H1 (cell line): ENCODE measurements around the gene SPAG17. TPM values are rescaled to one million over a fixed set of nuclear protein-coding genes. Genes with fewer than 3 reads are reported as not detected.

Source experiments
- CTCF ChIA-PET: fragments of 300-600 bp; sonication (Branson Sonifier 250); formaldehyde crosslinking; loops from one replicate; lab custom pipeline; 2021; ENCODE audit not compliant: partially characterized antibody; lab: Charles Lee
- POLR2A ChIA-PET: fragments of 300-600 bp; sonication (Branson Sonifier 250); formaldehyde crosslinking; loops from one replicate; lab custom pipeline; 2021; ENCODE audit warnings: inconsistent platforms; ENCODE audit not compliant: partially characterized antibody; lab: Charles Lee
- DNase-seq, 2 experiments: peaks; one replicate each; pipeline versions ENCODE4 v3.0.0 to v3.0.0-alpha.2; 2010 to 2022; ENCODE audit warnings: low spot score in 2 of 2, low read depth in 1 of 2, mixed read lengths in 1 of 2
- FAIRE-seq: peaks from 2 replicates; lab custom pipeline; 2011; peaks lifted over from hg19 to GRCh38; lab: Jason Lieb, UNC
- H2AFZ ChIP-seq: 2 replicates; pipeline ENCODE4 v1.8.1; 2012; ENCODE audit warnings: low read length, inconsistent platforms
- H2AK5ac ChIP-seq: 2 replicates; pipeline ENCODE4 v1.6.1; 2013; ENCODE audit warnings: low read depth, low read length
- H2BK120ac ChIP-seq: replicated peaks from 2 replicates; pipeline ENCODE3; 2013; ENCODE audit warnings: low read depth, low read length, inconsistent platforms
- H2BK12ac ChIP-seq: 2 replicates; pipeline ENCODE4 v1.6.1; 2013; ENCODE audit warnings: low read depth, low read length
- H2BK15ac ChIP-seq: 2 replicates; pipeline ENCODE4 v1.6.1; 2013; ENCODE audit warnings: low read length
- H2BK20ac ChIP-seq: 2 replicates; pipeline ENCODE4 v1.6.1; 2013; ENCODE audit warnings: low read length
- H2BK5ac ChIP-seq: 2 replicates; pipeline ENCODE4 v1.6.1; 2013; ENCODE audit warnings: low read depth, low read length
- H3K14ac ChIP-seq: 2 replicates; pipeline ENCODE4 v1.6.1; 2013; ENCODE audit warnings: inconsistent platforms; ENCODE audit not compliant: insufficient read length
- H3K18ac ChIP-seq: 2 replicates; pipeline ENCODE4 v1.6.1; 2013; ENCODE audit warnings: low read length; ENCODE audit errors: extremely low read depth
- H3K23ac ChIP-seq: 2 replicates; pipeline ENCODE4 v1.6.1; 2013; ENCODE audit warnings: inconsistent platforms; ENCODE audit not compliant: insufficient read length
- H3K23me2 ChIP-seq: 2 replicates; pipeline ENCODE4 v1.6.1; 2013; ENCODE audit warnings: low read depth, low read length
- H3K27ac ChIP-seq: 2 replicates; pipeline ENCODE4 v1.6.1; 2011; ENCODE audit warnings: low read depth, low read length, inconsistent platforms
- H3K27me3 ChIP-seq, 4 experiments: replicated peaks in 1 of 4; 1 replicate in 1 of 4; 2 replicates in 3 of 4; pipeline versions ENCODE4 v1.6.1 to v1.8.1; 2011 to 2013; ENCODE audit warnings: low read length in 3 of 4, mild to moderate bottlenecking in 3 of 4, inconsistent platforms in 2 of 4, mixed read lengths in 2 of 4, moderate library complexity in 1 of 4; ENCODE audit not compliant: control insufficient read depth in 3 of 4, insufficient read depth in 3 of 4; ENCODE audit errors: extremely low read depth in 1 of 4
- H3K36me3 ChIP-seq, 4 experiments: 2 replicates each; pipeline versions ENCODE4 v1.6.1 to v1.8.1; 2011 to 2013; ENCODE audit warnings: mild to moderate bottlenecking in 4 of 4, low read length in 3 of 4, moderate library complexity in 2 of 4, control low read depth in 1 of 4, inconsistent platforms in 1 of 4; ENCODE audit not compliant: insufficient read depth in 4 of 4, control insufficient read depth in 2 of 4
- H3K4ac ChIP-seq: replicated peaks from 2 replicates; pipeline ENCODE3; 2013; ENCODE audit warnings: low read length, low read depth, mixed read lengths, inconsistent platforms; ENCODE audit not compliant: insufficient read length
- H3K4me1 ChIP-seq, 4 experiments: replicated peaks in 1 of 4; 1 replicate in 1 of 4; 2 replicates in 3 of 4; pipeline versions ENCODE4 v1.6.1 to v1.8.1; 2011 to 2013; ENCODE audit warnings: low read length in 3 of 4, inconsistent platforms in 2 of 4, mixed read lengths in 1 of 4; ENCODE audit not compliant: insufficient read depth in 4 of 4, control insufficient read depth in 3 of 4
- H3K4me2 ChIP-seq, 2 experiments: 2 replicates each; pipeline versions ENCODE4 v1.6.1 to v1.8.1; 2011 to 2013; ENCODE audit warnings: low read depth in 2 of 2, low read length in 2 of 2, control low read depth in 1 of 2, inconsistent platforms in 1 of 2, mild to moderate bottlenecking in 1 of 2; ENCODE audit not compliant: insufficient read depth in 1 of 2
- H3K4me3 ChIP-seq, 4 experiments: fragments of 200-600, 300-600 bp in 1 of 4; sonication (generic), shearing (Covaris generic), sonication (Bioruptor Twin) in 1 of 4; 2 replicates each; pipeline versions ENCODE4 v1.5.1 to v1.8.1; 2011 to 2016; ENCODE audit warnings: low read length in 4 of 4, low read depth in 3 of 4, control low read depth in 2 of 4, inconsistent platforms in 2 of 4, mild to moderate bottlenecking in 2 of 4, mixed read lengths in 1 of 4, moderate library complexity in 1 of 4; ENCODE audit not compliant: insufficient read depth in 2 of 4; ENCODE audit errors: extremely low read depth in 1 of 4
- H3K56ac ChIP-seq: replicated peaks from 2 replicates; pipeline ENCODE3; 2013; ENCODE audit warnings: low read depth, mild to moderate bottlenecking, mixed read lengths, low read length, inconsistent platforms; ENCODE audit not compliant: insufficient read length
- H3K79me1 ChIP-seq: 2 replicates; pipeline ENCODE4 v1.6.1; 2013; ENCODE audit warnings: low read depth, low read length, control low read depth
- H3K79me2 ChIP-seq, 2 experiments: 2 replicates each; pipeline versions ENCODE4 v1.6.1 to v1.8.1; 2012 to 2013; ENCODE audit warnings: low read length in 2 of 2, mild to moderate bottlenecking in 2 of 2, inconsistent platforms in 1 of 2; ENCODE audit not compliant: insufficient read depth in 2 of 2, control insufficient read depth in 1 of 2
- H3K9ac ChIP-seq, 4 experiments: replicated peaks in 1 of 4; 1 replicate in 1 of 4; 2 replicates in 3 of 4; pipeline versions ENCODE4 v1.6.1 to v1.8.1; 2011 to 2013; ENCODE audit warnings: low read depth in 3 of 4, low read length in 3 of 4, control low read depth in 2 of 4, mild to moderate bottlenecking in 2 of 4, moderate library complexity in 2 of 4, inconsistent platforms in 1 of 4; ENCODE audit errors: extremely low read depth in 1 of 4
- H3K9me3 ChIP-seq, 2 experiments: 2 replicates each; pipeline versions ENCODE4 v1.6.1 to v1.8.1; 2012 to 2013; ENCODE audit warnings: mild to moderate bottlenecking in 2 of 2, moderate library complexity in 2 of 2, control low read depth in 1 of 2, inconsistent platforms in 1 of 2, low read depth in 1 of 2, low read length in 1 of 2, mixed read lengths in 1 of 2; ENCODE audit not compliant: insufficient read depth in 2 of 2
- H4K20me1 ChIP-seq, 2 experiments: replicated peaks in 1 of 2; 2 replicates each; pipeline versions ENCODE3 to v1.8.1; 2011 to 2013; ENCODE audit warnings: inconsistent platforms in 2 of 2, low read length in 2 of 2, mild to moderate bottlenecking in 1 of 2; ENCODE audit not compliant: insufficient read depth in 2 of 2, control insufficient read depth in 1 of 2
- H4K5ac ChIP-seq: 2 replicates; pipeline ENCODE4 v1.6.1; 2013; ENCODE audit warnings: low read length, low read depth, mixed read lengths, inconsistent platforms; ENCODE audit not compliant: insufficient read length
- H4K8ac ChIP-seq: 2 replicates; pipeline ENCODE4 v1.8.0; 2013; ENCODE audit warnings: mild to moderate bottlenecking, moderate library complexity, low read length, inconsistent platforms; ENCODE audit not compliant: insufficient read depth; ENCODE audit errors: extremely low read depth
- H4K91ac ChIP-seq: replicated peaks from 2 replicates; pipeline ENCODE3; 2013; ENCODE audit warnings: low read length, mixed read lengths, inconsistent platforms; ENCODE audit not compliant: insufficient read length
- POLR2A ChIP-seq, 2 experiments: IDR thresholded peaks; 1 replicate in 1 of 2; 2 replicates in 1 of 2; pipeline ENCODE4 v1.6.1; 2011; ENCODE audit warnings: low read depth in 2 of 2, low read length in 2 of 2, mild to moderate bottlenecking in 2 of 2; ENCODE audit errors: control extremely low read depth in 1 of 2
- POU5F1 ChIP-seq: IDR thresholded peaks from 2 replicates; pipeline ENCODE4 v1.6.1; 2011; ENCODE audit warnings: low read depth, mild to moderate bottlenecking, low read length, moderate library complexity
- RAD21 ChIP-seq, 2 experiments: IDR thresholded peaks in 1 of 2; conservative IDR thresholded peaks in 1 of 2; 2 replicates each; pipeline ENCODE4 v1.6.1; 2011; ENCODE audit warnings: low read depth in 2 of 2, low read length in 2 of 2, improper control_type of control experiment in 1 of 2, inconsistent platforms in 1 of 2, mild to moderate bottlenecking in 1 of 2, moderate library complexity in 1 of 2
- RXRA ChIP-seq: IDR thresholded peaks from 2 replicates; pipeline ENCODE4 v1.6.1; 2011; ENCODE audit warnings: low read depth, mild to moderate bottlenecking, low read length, moderate library complexity; ENCODE audit not compliant: insufficient read depth
- TAF7 ChIP-seq: optimal IDR thresholded peaks from 2 replicates; pipeline ENCODE3; 2011; ENCODE audit warnings: low read depth, mild to moderate bottlenecking, inconsistent platforms, low read length, moderate library complexity, borderline replicate concordance
- TEAD4 ChIP-seq: IDR thresholded peaks from 2 replicates; pipeline ENCODE4 v1.6.1; 2012; ENCODE audit warnings: low read depth, low read length, inconsistent platforms, mixed read lengths
- WGBS, 2 experiments: shearing (Covaris generic) in 1 of 2; methylation state at CpG; one replicate each; pipeline versions ENCODE4 v1.1.6 to v1.1.7; 2013 to 2015; ENCODE audit warnings: low lambda C conversion rate in 2 of 2, mixed read lengths in 2 of 2, inconsistent platforms in 1 of 2, low coverage in 1 of 2, missing lambda C conversion rate in 1 of 2; ENCODE audit not compliant: insufficient replicate concordance in 2 of 2, insufficient coverage in 1 of 2, insufficient read length in 1 of 2; ENCODE audit errors: extremely low coverage in 1 of 2, missing lambda C conversion rate in 1 of 2; 5-methylcytosine and 5-hydroxymethylcytosine counted together
- polyA plus RNA-seq, 7 experiments: library from polyadenylated mRNA; depleted of rRNA in 3 of 7; stranded (reverse) in 5 of 7; unstranded in 2 of 7; fragments of >200 nt in 5 of 7; fragments of 200-250 nt in 2 of 7; gene quantifications; 1 replicate in 5 of 7; 2 replicates in 1 of 7; 4 replicates in 1 of 7; pipeline versions ENCODE4 v1.2.1 to v1.2.3, GENCODE V29; 2011 to 2013; ENCODE audit warnings: missing spikeins in 2 of 7, mixed read lengths in 2 of 7
- total RNA-seq: library from RNA; stranded (reverse); fragmentation: NEBNext Ultra II Directional; extraction: Animal tissue kit (Norgen Biotek cat#: 25700); gene quantifications from 2 replicates; pipeline ENCODE4 v1.2.1, GENCODE V29; 2021
- TF ChIP-seq, protein P1 (sequence below), 3 experiments: IDR thresholded peaks; 1 replicate in 2 of 3; 2 replicates in 1 of 3; pipeline versions ENCODE4 v1.5.1 to v1.6.1; 2011; ENCODE audit warnings: low read length in 3 of 3, mild to moderate bottlenecking in 3 of 3, inconsistent platforms in 2 of 3, low read depth in 1 of 3, moderate library complexity in 1 of 3; ENCODE audit not compliant: insufficient read depth in 1 of 3; ENCODE audit errors: control extremely low read depth in 1 of 3

The SPAG17 gene
- total and polyA plus RNA-seq, 2 of the 8 experiments (the other 6 are each of a cell fraction or from before 2014, with no cell fraction given), result 0.56 to 0.62 TPM

DNA sequence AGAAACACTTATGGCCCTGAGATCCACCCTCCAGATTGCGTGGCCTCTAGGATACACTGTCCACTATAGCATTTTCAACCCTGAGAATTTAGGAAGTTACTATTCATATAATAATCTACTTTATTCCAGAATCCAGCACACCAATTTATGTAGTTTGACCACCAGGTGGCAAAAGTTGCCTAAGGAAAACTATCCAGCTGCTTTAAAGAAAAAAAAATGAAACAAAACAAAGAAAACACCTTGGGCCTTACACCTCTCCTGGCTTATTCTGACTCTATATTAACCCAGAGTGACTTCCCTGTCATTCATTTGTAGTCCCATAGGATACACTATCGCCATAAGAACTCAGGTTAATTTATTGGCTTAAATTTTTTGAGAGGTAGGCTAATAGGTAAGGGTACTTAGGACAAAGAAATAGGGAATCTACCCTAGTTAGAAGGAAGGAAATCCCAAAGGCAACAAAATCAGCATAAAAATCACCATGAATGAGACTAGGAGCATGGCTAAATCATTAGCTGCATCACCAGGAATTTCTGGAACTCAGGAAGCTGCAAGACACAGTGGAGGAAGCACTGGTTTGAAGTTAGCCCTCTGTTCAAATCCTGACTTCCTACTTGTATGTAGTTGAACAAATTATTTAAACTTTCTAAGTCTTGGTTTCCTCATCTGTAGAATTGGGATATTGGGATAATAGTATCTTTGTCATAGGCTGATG is 107.5 kb downstream of the SPAG17 start:
- H3K79me1 ChIP-seq, result no peaks in the 10 kb centered on the region
- H2BK5ac ChIP-seq, result no peak overlapping the region
- DNase-seq (peak; percentile 33 to 47), FAIRE-seq (peak; percentile 28)
- H3K23me2 ChIP-seq, result no peaks in the 10 kb centered on the region; the same call in 1 of the 2 replicates
- H4K8ac ChIP-seq, result no peak overlapping the region
- H3K14ac ChIP-seq, result no peak overlapping the region
- H2AK5ac ChIP-seq, result no peak overlapping the region
- no peak overlapping the region for H3K56ac ChIP-seq
- peak overlapping the region in 1 of 4 experiments; percentile 9; a peak in 1 of 8 replicates for H3K4me3 ChIP-seq
- H3K79me2 ChIP-seq, result no peaks in the 10 kb centered on the region
- peak overlapping the region in 1 of 2 experiments; percentile 30; a peak in 1 of 4 replicates for H3K4me2 ChIP-seq
- no peak overlapping the region for H2BK15ac ChIP-seq
- H4K20me1 ChIP-seq, result no peaks in the 10 kb centered on the region
- H3K23ac ChIP-seq, result no peak overlapping the region
- peaks cover 0 to 6% (median 3%) of the 10 kb centered on the region in 4 experiments; a peak in 4 of 7 replicates for H3K4me1 ChIP-seq
- TF ChIP-seq TEAD4 (0 out of 2 replicates have a peak, but pooled peaks have one; percentile 35), TAF7 (no peak), RXRA (no peak), RAD21 (IDR thresholded peaks at IDR 0.05 in 1 of 2, conservative IDR thresholded peaks at IDR 0.05 in 1 of 2; ENCODE audit: low read depth in 2 of 2, low read length in 2 of 2) (peak; percentile 57 to 59), POU5F1 (no peak), POLR2A (IDR thresholded peaks at IDR 0.05; ENCODE audit: control extremely low read depth in 1 of 2, low read depth in 2 of 2, low read length in 2 of 2) (no peak)
- TF ChIP-seq, protein P1, sequence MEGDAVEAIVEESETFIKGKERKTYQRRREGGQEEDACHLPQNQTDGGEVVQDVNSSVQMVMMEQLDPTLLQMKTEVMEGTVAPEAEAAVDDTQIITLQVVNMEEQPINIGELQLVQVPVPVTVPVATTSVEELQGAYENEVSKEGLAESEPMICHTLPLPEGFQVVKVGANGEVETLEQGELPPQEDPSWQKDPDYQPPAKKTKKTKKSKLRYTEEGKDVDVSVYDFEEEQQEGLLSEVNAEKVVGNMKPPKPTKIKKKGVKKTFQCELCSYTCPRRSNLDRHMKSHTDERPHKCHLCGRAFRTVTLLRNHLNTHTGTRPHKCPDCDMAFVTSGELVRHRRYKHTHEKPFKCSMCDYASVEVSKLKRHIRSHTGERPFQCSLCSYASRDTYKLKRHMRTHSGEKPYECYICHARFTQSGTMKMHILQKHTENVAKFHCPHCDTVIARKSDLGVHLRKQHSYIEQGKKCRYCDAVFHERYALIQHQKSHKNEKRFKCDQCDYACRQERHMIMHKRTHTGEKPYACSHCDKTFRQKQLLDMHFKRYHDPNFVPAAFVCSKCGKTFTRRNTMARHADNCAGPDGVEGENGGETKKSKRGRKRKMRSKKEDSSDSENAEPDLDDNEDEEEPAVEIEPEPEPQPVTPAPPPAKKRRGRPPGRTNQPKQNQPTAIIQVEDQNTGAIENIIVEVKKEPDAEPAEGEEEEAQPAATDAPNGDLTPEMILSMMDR (IDR thresholded peaks at IDR 0.05; ENCODE audit: control extremely low read depth in 1 of 3, insufficient read depth in 1 of 3, low read depth in 1 of 3, low read length in 3 of 3), result peak in 2 of 3 experiments; percentile 31 to 33; a peak in 2 of 4 replicates
- H3K9me3 ChIP-seq, result no peaks in the 10 kb centered on the region
- H2BK120ac ChIP-seq, result no peak overlapping the region
- H3K27me3 ChIP-seq, result no peaks in the 10 kb centered on the region
- WGBS, 2 experiments, result 25% methylated on average over 2 of the region's 2 CpGs; no CpG with 5 or more reads in 1 of the 2 experiments
- ChIA-PET POLR2A (no interaction called here), CTCF (interaction anchor here (0.6 to 2.3 kb wide), 12 partner anchors 11 to 1116 kb away, joined by 3 to 8 read pairs (median 3); no protein-coding TSS in a partner anchor)
- H2BK12ac ChIP-seq, result 0 out of 2 replicates have a peak overlapping the region, but pooled peaks have one; percentile 61
- H3K36me3 ChIP-seq, result no peaks in the 10 kb centered on the region
- no peak overlapping the region; the same call in 1 of the 2 replicates for H3K18ac ChIP-seq
- no peak overlapping the region for H2BK20ac ChIP-seq
- no peak overlapping the region for H3K9ac ChIP-seq
- no peak overlapping the region for H4K91ac ChIP-seq
- no peak overlapping the region for H3K27ac ChIP-seq
- H3K4ac ChIP-seq, result no peak overlapping the region
- peak overlapping the region; percentile 83 for H4K5ac ChIP-seq
- peak overlapping the region; percentile 88; the same call in 1 of the 2 replicates for H2AFZ ChIP-seq
